Testis (tissue), 3 donors: ENCODE data around the gene FAM78A. TPM values are rescaled to one million over a fixed set of nuclear protein-coding genes. Genes with fewer than 3 reads are reported as not detected.

Experiments
- DNase-seq: peaks from one replicate; pipeline ENCODE4 v3.0.0-alpha.2; 2019
- H3K27ac ChIP-seq, 2 donors: fragments of 200-600 bp; sonication (generic); one replicate each; pipeline ENCODE4 v1.5.1; 2019
- H3K27me3 ChIP-seq: fragments of 200-600 bp; sonication (generic); one replicate; pipeline ENCODE4 v1.5.1; 2019
- H3K36me3 ChIP-seq: fragments of 200-600 bp; sonication (generic); one replicate; pipeline ENCODE4 v1.5.1; 2017; ENCODE audit warnings: low read depth; ENCODE audit errors: missing control alignments
- H3K4me1 ChIP-seq: fragments of 200-600 bp; sonication (generic); one replicate; pipeline ENCODE4 v1.5.1; 2019
- H3K4me3 ChIP-seq, 2 donors: fragments of 200-600 bp; sonication (generic); one replicate each; pipeline ENCODE4 v1.5.1; 2017 to 2019
- H3K9me3 ChIP-seq: fragments of 200-600 bp; sonication (generic); one replicate; pipeline ENCODE4 v1.5.1; 2017
- CTCF ChIP-seq, 3 experiments: fragments of 450-650 bp in 2 of 3; fragments of 200-600 bp in 1 of 3; sonication (generic) in 1 of 3; IDR thresholded peaks; one replicate each; pipeline ENCODE4 v1.5.1; 2016 to 2019; ENCODE audit warnings: antibody characterized with exemption in 3 of 3, mild to moderate bottlenecking in 2 of 3, moderate library complexity in 1 of 3
- POLR2A ChIP-seq: fragments of 450-650 bp; IDR thresholded peaks from one replicate; pipeline ENCODE4 v1.6.1; 2017; ENCODE audit warnings: antibody characterized with exemption, mild to moderate bottlenecking, moderate library complexity
- WGBS, 2 donors: methylation state at CpG; one replicate each; pipeline ENCODE4 v1.1.5; 2018; 5-methylcytosine and 5-hydroxymethylcytosine counted together
- intact Hi-C: fragments of 100-400 bp; cut with DNase I; formaldehyde crosslinking; loops from one replicate; pipeline ENCODE4 v1.15.1; 2023; ENCODE audit warnings: low total_unique reads
- polyA plus RNA-seq: library from polyadenylated mRNA; stranded (reverse); fragments of 350-450 nt; fragmentation: Illumina TruSeq; extraction: RNeasy Lipid Tissue Mini Kit (QIAGEN cat#74804); gene quantifications from one replicate; pipeline ENCODE4 v1.2.3, GENCODE V29; 2014; ENCODE audit warnings: low read depth, low replicate concordance; ENCODE audit not compliant: insufficient read depth
- total RNA-seq, 2 donors: library from RNA; depleted of rRNA; stranded (reverse); fragments of >200 nt; gene quantifications; one replicate each; pipeline ENCODE4 v1.2.3, GENCODE V29; 2016

FAM78A gene
- total and polyA plus RNA-seq, 3 donors from 2014 or later, result 29.7 to 48.0 (median 30.8) TPM

- H3K27me3 ChIP-seq, result no peaks in the 10 kb centered on the region
- no peak for DNase-seq
- H3K4me1 ChIP-seq, result no peaks in the 10 kb centered on the region
- H3K4me3 ChIP-seq, result no peak overlapping the region
- no peak for TF ChIP-seq CTCF (IDR thresholded peaks at IDR 0.05)
- TF ChIP-seq POLR2A, result no peak
- no peaks in the 10 kb centered on the region for H3K36me3 ChIP-seq
- H3K27ac ChIP-seq, result no peak overlapping the region
- H3K9me3 ChIP-seq, result no peaks in the 10 kb centered on the region
- intact Hi-C loops, result no loop called here
Observed at GRCh38 chr9:131300444-131300843, 24.1 kb upstream of the FAM78A start.

GRCh38 chr9:131299961-131300347, 23.6 kb upstream of the FAM78A start:
- no peak for TF ChIP-seq CTCF (IDR thresholded peaks at IDR 0.05)
- TF ChIP-seq POLR2A, result no peak
- H3K4me1 ChIP-seq, result no peaks in the 10 kb centered on the region
- no peaks in the 10 kb centered on the region for H3K27me3 ChIP-seq
- 76 to 81% methylated on average over 4 to 5 of the region's 5 CpGs for WGBS, 2 donors
- no peak overlapping the region for H3K27ac ChIP-seq
- H3K4me3 ChIP-seq, result no peak overlapping the region
- no peaks in the 10 kb centered on the region for H3K9me3 ChIP-seq
- no peak for DNase-seq
- intact Hi-C loops, result no loop called here
- no peaks in the 10 kb centered on the region for H3K36me3 ChIP-seq

GRCh38 chr9:131299346-131299960, 23.1 kb upstream of the FAM78A start:
- Histone ChIP-seq H3K27me3 (no peaks in the 10 kb centered on the region), H3K9me3 (no peaks in the 10 kb centered on the region), H3K36me3 (no peaks in the 10 kb centered on the region), H3K4me3 (no peak overlapping the region), H3K27ac (no peak overlapping the region), H3K4me1 (no peaks in the 10 kb centered on the region)
- DNase-seq, result no peak
- intact Hi-C loops, result no loop called here
- no peak for TF ChIP-seq POLR2A
- no peak for TF ChIP-seq CTCF (IDR thresholded peaks at IDR 0.05)
- WGBS, 2 donors, result 72 to 77% methylated on average over 22 of the region's 22 CpGs

- no peaks in the 10 kb centered on the region for H3K4me1 ChIP-seq
- no peak for DNase-seq
- no peaks in the 10 kb centered on the region for H3K27me3 ChIP-seq
- whole genome bisulfite sequencing, 2 donors, result 87 to 88% methylated on average over 10 to 12 of the region's 12 CpGs
- no peaks in the 10 kb centered on the region for H3K9me3 ChIP-seq
- no peak overlapping the region for H3K4me3 ChIP-seq
- TF ChIP-seq POLR2A, result no peak
- TF ChIP-seq CTCF (IDR thresholded peaks at IDR 0.05), result no peak
- no peak overlapping the region for H3K27ac ChIP-seq
- no peaks in the 10 kb centered on the region for H3K36me3 ChIP-seq
- intact Hi-C loops, result no loop called here
Observed at GRCh38 chr9:131298816-131299215, 22.5 kb upstream of the FAM78A start.

- 83 to 85% methylated on average over 2 to 5 of the region's 5 CpGs for WGBS, 2 donors
- Histone ChIP-seq H3K9me3 (no peaks in the 10 kb centered on the region), H3K27ac (no peak overlapping the region), H3K4me1 (no peaks in the 10 kb centered on the region), H3K4me3 (no peak overlapping the region), H3K36me3 (no peaks in the 10 kb centered on the region), H3K27me3 (no peaks in the 10 kb centered on the region)
- no peak for DNase-seq
- TF ChIP-seq CTCF (IDR thresholded peaks at IDR 0.05) (no peak), POLR2A (no peak)
- intact Hi-C loops, result no loop called here
Observed at GRCh38 chr9:131298341-131298740, 22.0 kb upstream of the FAM78A start.
